Caco-2 (cell line): Measurements from ENCODE around the gene LMTK3. TPM values are rescaled to one million over a fixed set of nuclear protein-coding genes. Genes with fewer than 3 reads are reported as not detected.
A peak's percentile ranks its signal among the peaks of the same experiment; 100 is the strongest.

Experiments
- BruUV-seq: library from RNA; stranded (reverse); fragments of 400-500 nt; replicated peaks from 2 replicates; lab custom pipeline; 2021; lab: Mats Ljungman, UMichigan
- CTCF ChIA-PET: fragments of 300-600 bp; sonication (Branson Sonifier 250); formaldehyde crosslinking; loops from one replicate; lab custom pipeline; 2022; ENCODE audit warnings: antibody characterized with exemption; lab: Charles Lee
- POLR2A ChIA-PET: fragments of 300-600 bp; sonication (Branson Sonifier 250); formaldehyde crosslinking; loops from one replicate; lab custom pipeline; 2022; ENCODE audit warnings: antibody characterized with exemption; lab: Charles Lee
- DNase-seq, 2 experiments: peaks; one replicate each; pipeline versions ENCODE4 v3.0.0 to v3.0.0-alpha.2; 2020 to 2022
- H3K27me3 ChIP-seq: replicated peaks from 2 replicates; pipeline ENCODE4 v1.6.0; 2011; ENCODE audit warnings: low read length; ENCODE audit not compliant: control insufficient read depth, insufficient read depth
- H3K36me3 ChIP-seq: 2 replicates; pipeline ENCODE4 v1.5.1; 2011; ENCODE audit warnings: low read length; ENCODE audit not compliant: control insufficient read depth, insufficient read depth
- H3K4me1 ChIP-seq: fragments of 250-450 bp; sonication (Bioruptor Pico); 2 replicates; pipeline ENCODE4 v1.5.1; 2020; ENCODE audit warnings: mild to moderate bottlenecking
- H3K4me3 ChIP-seq: 2 replicates; pipeline ENCODE4 v1.5.1; 2011; ENCODE audit warnings: low read depth, mild to moderate bottlenecking, control low read depth, low read length
- H3K9me3 ChIP-seq: fragments of 250-450 bp; sonication (Bioruptor Pico); 2 replicates; pipeline ENCODE4 v1.5.1; 2020; ENCODE audit warnings: mild to moderate bottlenecking, moderate library complexity
- H3K27ac Mint-ChIP-seq: one replicate; pipeline ENCODE4 v1.8.0; 2022; ENCODE audit warnings: mixed read lengths; ENCODE audit not compliant: unreplicated experiment
- H3K27me3 Mint-ChIP-seq: one replicate; pipeline ENCODE4 v1.8.0; 2022; ENCODE audit warnings: mixed read lengths; ENCODE audit not compliant: insufficient read depth, unreplicated experiment
- H3K36me3 Mint-ChIP-seq: one replicate; pipeline ENCODE4 v1.8.0; 2022; ENCODE audit warnings: mild to moderate bottlenecking, mixed read lengths; ENCODE audit not compliant: insufficient read depth, unreplicated experiment
- H3K4me1 Mint-ChIP-seq: one replicate; pipeline ENCODE4 v1.8.0; 2022; ENCODE audit warnings: low read depth, mixed read lengths; ENCODE audit not compliant: unreplicated experiment
- H3K4me3 Mint-ChIP-seq: one replicate; pipeline ENCODE4 v1.8.0; 2022; ENCODE audit warnings: mild to moderate bottlenecking, moderate library complexity, mixed read lengths; ENCODE audit not compliant: unreplicated experiment
- H3K9me3 Mint-ChIP-seq: one replicate; pipeline ENCODE4 v1.8.0; 2022; ENCODE audit warnings: mixed read lengths; ENCODE audit not compliant: unreplicated experiment
- CTCF ChIP-seq, 2 experiments: fragments of 200-600 bp in 1 of 2; IDR thresholded peaks; 1 replicate in 1 of 2; 2 replicates in 1 of 2; pipeline versions ENCODE4 v1.5.1 to v1.8.0; 2011 to 2022; ENCODE audit warnings: antibody characterized with exemption in 1 of 2, control low read depth in 1 of 2, inconsistent platforms in 1 of 2, low read depth in 1 of 2, low read length in 1 of 2, mild to moderate bottlenecking in 1 of 2, moderate library complexity in 1 of 2; ENCODE audit not compliant: insufficient read depth in 1 of 2, severe bottlenecking in 1 of 2, unreplicated experiment in 1 of 2
- intact Hi-C: fragments of 100-400 bp; cut with micrococcal nuclease; formaldehyde crosslinking; loops from one replicate; pipeline ENCODE4 v1.10.0; 2022; ENCODE audit not compliant: unreplicated experiment
- total RNA-seq: library from RNA; stranded (reverse); gene quantifications from 2 replicates; pipeline ENCODE4 v1.2.3, GENCODE V29; 2022

Gene LMTK3
- total RNA-seq, 1 experiment from 2014 or later: 22.6 TPM

GRCh38 chr19:48445256-48445605 is 66.4 kb downstream of the LMTK3 start:
- H3K36me3 Mint-ChIP-seq: peaks cover 45% of the 10 kb centered on the region
- H3K4me3 ChIP-seq: peak overlapping the region; percentile 68
- no TSS peak for BruUV-seq
- peak; percentile 72 to 73 for DNase-seq
- peaks cover 21% of the 10 kb centered on the region for H3K4me1 Mint-ChIP-seq
- H3K4me1 ChIP-seq: peaks cover 10% of the 10 kb centered on the region
- peak; percentile 57 to 68 for TF ChIP-seq CTCF (IDR thresholded peaks at IDR 0.05; ENCODE audit: insufficient read depth in 1 of 2, low read depth in 1 of 2, low read length in 1 of 2, severe bottlenecking in 1 of 2, unreplicated experiment in 1 of 2)
- CTCF ChIA-PET: interaction anchor here (1.0 to 2.6 kb wide), 9 partner anchors 45 to 143 kb away, joined by 3 to 22 read pairs (median 5); partner anchors contain the start of genes KDELR1, SYNGR4 and TMEM143
- no peaks in the 10 kb centered on the region for H3K27me3 Mint-ChIP-seq
- intact Hi-C loops: loop anchor here (1.0 to 2.0 kb wide), 5 partner anchors 44 to 139 kb away; a partner anchor contains a TSS
- H3K9me3 ChIP-seq: no peaks in the 10 kb centered on the region
- no peaks in the 10 kb centered on the region for H3K9me3 Mint-ChIP-seq
- POLR2A ChIA-PET: interaction anchor here (2.0 kb wide), 1 partner anchor 139 kb away, joined by 6 read pairs; no protein-coding TSS in a partner anchor
- H3K4me3 Mint-ChIP-seq: peak overlapping the region; percentile 97
- H3K36me3 ChIP-seq: peaks cover under 1% of the 10 kb centered on the region; the same call in 1 of the 2 replicates
- H3K27ac Mint-ChIP-seq: peak overlapping the region; percentile 99
- no peaks in the 10 kb centered on the region for H3K27me3 ChIP-seq

GRCh38 chr19:48444936-48445200 is 66.8 kb downstream of the LMTK3 start:
- TF ChIP-seq CTCF (IDR thresholded peaks at IDR 0.05; ENCODE audit: insufficient read depth in 1 of 2, low read depth in 1 of 2, low read length in 1 of 2, severe bottlenecking in 1 of 2, unreplicated experiment in 1 of 2): no peak

DNA sequence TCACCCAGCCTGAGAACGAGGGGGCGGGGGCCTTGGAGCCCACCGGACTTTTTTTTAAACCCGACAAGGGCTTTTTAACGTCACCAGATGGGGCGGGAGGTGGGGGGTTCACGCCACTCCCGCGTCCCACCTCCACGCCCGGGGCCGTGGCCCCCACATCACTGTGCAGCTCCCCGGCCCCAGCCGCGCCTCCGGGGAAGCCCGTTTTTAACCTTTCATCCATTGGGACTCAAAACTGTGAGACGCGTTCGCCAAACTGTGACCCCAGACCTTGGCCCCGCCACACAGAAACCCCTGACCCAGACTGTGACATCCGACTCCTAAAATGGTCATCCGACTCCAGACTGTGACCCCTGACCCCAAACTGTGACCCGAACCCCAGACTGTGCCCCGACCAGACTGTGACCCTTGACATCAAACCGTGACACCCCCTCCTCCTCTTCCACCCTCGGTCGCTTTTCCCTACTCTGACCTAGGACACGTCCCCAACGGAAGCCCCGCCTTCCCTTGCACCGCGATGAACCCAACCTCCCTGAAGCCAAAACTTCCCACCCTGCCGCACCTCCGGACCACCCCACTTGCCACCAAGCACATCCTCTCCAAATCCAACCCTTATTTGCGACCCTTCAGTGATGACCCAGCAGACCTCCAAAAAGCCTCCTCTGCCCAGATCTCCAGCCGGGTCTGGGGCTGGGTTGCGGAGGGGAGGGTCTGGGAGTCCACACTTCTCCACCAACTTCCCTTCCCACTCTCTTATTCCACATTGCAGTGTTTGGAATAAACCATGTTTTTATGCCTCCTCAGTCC is 67.3 kb downstream of the LMTK3 start:
- intact Hi-C loops: loop anchor here (2.0 kb wide), 4 partner anchors 44 to 124 kb away; a partner anchor contains a TSS
- Histone ChIP-seq H3K9me3 (no peaks in the 10 kb centered on the region), H3K27me3 (no peaks in the 10 kb centered on the region), H3K4me3 (no peak overlapping the region), H3K36me3 (no peaks in the 10 kb centered on the region; the same call in 1 of the 2 replicates), H3K4me1 (peaks cover 10% of the 10 kb centered on the region)
- H3K36me3 Mint-ChIP-seq: peaks cover 40% of the 10 kb centered on the region
- no peaks in the 10 kb centered on the region for H3K27me3 Mint-ChIP-seq
- no TSS peak for BruUV-seq
- H3K27ac Mint-ChIP-seq: peak overlapping the region; percentile 99
- CTCF ChIA-PET: interaction anchor here (0.7 to 1.9 kb wide), 3 partner anchors 140 to 1560 kb away, joined by 4 to 10 read pairs (median 8); no protein-coding TSS in a partner anchor
- no peak for TF ChIP-seq CTCF (IDR thresholded peaks at IDR 0.05; ENCODE audit: insufficient read depth in 1 of 2, low read depth in 1 of 2, low read length in 1 of 2, severe bottlenecking in 1 of 2, unreplicated experiment in 1 of 2)
- no peak for DNase-seq
- POLR2A ChIA-PET: no interaction called here
- H3K4me3 Mint-ChIP-seq: peak overlapping the region; percentile 97
- H3K4me1 Mint-ChIP-seq: peaks cover 21% of the 10 kb centered on the region
- H3K9me3 Mint-ChIP-seq: no peaks in the 10 kb centered on the region

More at GRCh38 chr19:48444936-48445200, 66.8 kb downstream of the LMTK3 start:
- H3K4me3 Mint-ChIP-seq: peak overlapping the region; percentile 97
- DNase-seq: no peak
- BruUV-seq: no TSS peak
- intact Hi-C loops: loop anchor here (1.0 to 2.0 kb wide), 5 partner anchors 44 to 139 kb away; a partner anchor contains a TSS
- H3K36me3 Mint-ChIP-seq: peaks cover 45% of the 10 kb centered on the region
- H3K4me1 Mint-ChIP-seq: peaks cover 21% of the 10 kb centered on the region
- no peaks in the 10 kb centered on the region for H3K9me3 Mint-ChIP-seq
- peak overlapping the region; percentile 99 for H3K27ac Mint-ChIP-seq
- POLR2A ChIA-PET: no interaction called here
- peaks cover 10% of the 10 kb centered on the region for H3K4me1 ChIP-seq
- no peaks in the 10 kb centered on the region for H3K9me3 ChIP-seq
- H3K27me3 ChIP-seq: no peaks in the 10 kb centered on the region
- CTCF ChIA-PET: interaction anchor here (1.0 to 2.6 kb wide), 6 partner anchors 54 to 139 kb away, joined by 3 to 22 read pairs (median 7); partner anchors contain the start of genes KDELR1, SYNGR4 and TMEM143
- peak overlapping the region; percentile 68 for H3K4me3 ChIP-seq
- H3K27me3 Mint-ChIP-seq: no peaks in the 10 kb centered on the region
- H3K36me3 ChIP-seq: no peaks in the 10 kb centered on the region; the same call in 1 of the 2 replicates
